Skeletal muscle satellite cell (primary cell): ENCODE measurements around the gene RPP30.
A peak's percentile ranks its signal among the peaks of the same experiment; 100 is the strongest.

ENCODE experiments used
- H3K27me3 ChIP-seq: 2 replicates; pipeline ENCODE4 v1.7.0; 2013; ENCODE audit warnings: low read length; ENCODE audit not compliant: control insufficient read depth, insufficient read depth
- H3K36me3 ChIP-seq: 2 replicates; pipeline ENCODE4 v1.7.0; 2013; ENCODE audit warnings: mild to moderate bottlenecking, control low read depth, low read length; ENCODE audit not compliant: insufficient read depth
- H3K4me1 ChIP-seq: 2 replicates; pipeline ENCODE4 v1.7.0; 2013; ENCODE audit warnings: low read length; ENCODE audit not compliant: control insufficient read depth, insufficient read depth
- H3K4me2 ChIP-seq: 2 replicates; pipeline ENCODE4 v1.7.0; 2013; ENCODE audit warnings: mild to moderate bottlenecking, low read length
- H3K4me3 ChIP-seq: 2 replicates; pipeline ENCODE4 v1.7.0; 2013; ENCODE audit warnings: low read length
- H3K9ac ChIP-seq: 2 replicates; pipeline ENCODE4 v1.7.0; 2013; ENCODE audit warnings: mild to moderate bottlenecking, low read depth, low read length, moderate library complexity
- H3K9me3 ChIP-seq: replicated peaks from 2 replicates; pipeline ENCODE4 v1.7.0; 2013; ENCODE audit warnings: mild to moderate bottlenecking, control low read depth, low read length

The RPP30 gene

DNA sequence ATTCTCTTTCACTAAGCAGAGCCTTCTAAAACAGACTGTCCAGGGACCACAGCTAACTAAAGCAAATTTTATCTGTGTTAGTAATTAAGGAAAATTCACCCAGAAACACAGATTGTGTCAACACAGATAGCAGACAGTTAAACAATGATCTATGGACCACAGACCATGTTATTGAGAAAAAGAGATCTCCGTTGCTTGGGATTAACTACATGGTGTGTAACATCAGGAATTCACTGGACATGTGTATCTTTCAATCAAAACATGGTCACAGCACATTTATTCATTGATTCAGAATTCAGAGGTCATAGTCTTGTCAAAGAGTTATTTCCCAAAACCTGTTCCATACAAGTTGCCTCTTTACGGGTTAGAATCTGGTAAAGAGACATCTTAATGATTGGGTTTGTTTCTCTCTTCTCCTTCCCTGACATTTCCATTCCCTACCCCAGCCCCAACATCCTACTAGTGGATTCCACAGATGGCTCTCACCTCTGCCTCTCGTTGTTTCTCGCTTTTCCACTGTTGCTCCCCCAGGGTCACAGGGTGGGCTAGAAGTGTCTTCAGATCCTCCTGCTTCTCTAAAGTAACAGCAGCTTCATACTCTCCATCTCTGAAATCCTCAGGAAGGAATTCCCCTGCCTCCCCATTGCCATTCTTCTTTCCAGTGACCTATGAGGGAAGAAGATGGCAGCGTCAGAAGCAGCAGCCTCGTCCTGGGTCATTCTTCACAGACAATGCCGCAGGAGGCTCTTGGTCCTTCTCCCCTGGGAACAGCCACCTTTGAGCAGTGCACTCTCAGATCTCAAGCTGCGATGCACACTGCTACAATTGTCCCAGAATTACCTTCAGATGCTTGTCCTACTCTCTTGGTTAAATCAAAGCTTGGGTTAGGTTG lies 48.2 kb downstream of the RPP30 start:
- H3K27me3 ChIP-seq: no peaks in the 10 kb centered on the region
- H3K4me3 ChIP-seq: peak overlapping the region; percentile 74
- H3K9ac ChIP-seq: peak overlapping the region; percentile 86
- H3K4me1 ChIP-seq: peaks cover 40% of the 10 kb centered on the region
- no peaks in the 10 kb centered on the region for H3K9me3 ChIP-seq
- peak overlapping the region; percentile 82 for H3K4me2 ChIP-seq
- H3K36me3 ChIP-seq: peaks cover 41% of the 10 kb centered on the region

DNA sequence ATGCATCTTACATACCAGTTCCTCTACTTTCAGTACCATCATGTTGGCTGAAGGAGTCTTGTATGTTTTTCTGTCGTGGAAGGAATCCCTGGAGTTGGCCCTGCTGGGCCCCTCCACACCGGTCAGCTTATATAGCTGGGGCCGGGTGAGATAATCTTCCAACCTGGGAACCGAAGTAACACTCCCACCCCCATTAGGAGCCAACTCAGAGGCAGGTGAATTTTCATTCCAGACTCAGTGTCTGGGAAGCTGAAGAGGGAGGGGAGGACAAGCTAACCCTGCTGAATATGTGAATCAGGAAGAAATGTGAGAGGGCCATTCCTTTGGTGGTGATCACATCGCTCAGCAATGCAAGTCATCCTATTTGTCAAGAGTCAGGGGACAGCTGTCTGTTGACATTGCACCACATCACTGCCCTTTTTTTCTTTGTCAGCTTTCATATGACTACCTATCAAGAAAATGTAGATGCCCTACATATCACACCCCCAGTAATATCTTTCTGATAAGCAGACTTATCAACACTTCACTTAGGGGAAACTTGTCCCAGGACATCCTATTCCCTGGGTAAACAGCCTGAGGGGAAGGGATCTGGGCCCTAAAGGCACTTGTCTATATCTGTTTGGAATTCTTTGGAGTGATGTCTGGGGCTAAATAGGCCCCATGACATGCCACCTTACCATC lies 49.4 kb downstream of the RPP30 start, which contains the start of gene ANKRD1:
Gene ANKRD1, minus strand, starts transcription at position 102 of the 681 bp plus-strand sequence. Its CDS starts 60 bp downstream, at position 42.
- Histone ChIP-seq H3K9me3 (no peaks in the 10 kb centered on the region), H3K4me2 (peak within 1 kb of the TSS; percentile 82), H3K27me3 (no peaks in the 10 kb centered on the region), H3K4me1 (peaks cover 41% of the 10 kb centered on the region), H3K36me3 (peaks cover 31% of the 10 kb centered on the region), H3K4me3 (peak within 1 kb of the TSS; percentile 74), H3K9ac (peak within 1 kb of the TSS; percentile 86)

DNA sequence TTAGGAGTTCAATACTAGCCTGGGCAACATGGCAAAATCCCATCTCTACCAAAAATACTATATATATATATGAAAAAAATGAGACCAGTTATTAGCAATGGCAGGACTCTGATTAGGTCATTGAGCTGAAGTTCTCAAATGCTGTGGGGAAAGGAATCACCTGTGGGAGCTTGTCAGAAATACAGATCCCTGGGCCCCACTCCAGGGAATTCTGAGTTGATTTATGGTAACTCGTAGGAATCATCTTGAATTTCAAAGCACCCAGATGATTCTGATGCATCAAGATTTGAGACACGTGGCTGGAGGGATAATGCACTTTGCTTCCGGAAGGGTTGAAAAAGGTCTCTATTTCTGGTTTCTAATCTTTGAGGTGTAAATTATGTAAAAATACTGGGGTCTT lies 50.1 kb downstream of the RPP30 start:
- H3K27me3 ChIP-seq: no peaks in the 10 kb centered on the region
- peaks cover 24% of the 10 kb centered on the region for H3K36me3 ChIP-seq
- no peaks in the 10 kb centered on the region for H3K9me3 ChIP-seq
- H3K4me2 ChIP-seq: peak overlapping the region; percentile 82
- H3K9ac ChIP-seq: peak overlapping the region; percentile 38
- H3K4me1 ChIP-seq: peaks cover 38% of the 10 kb centered on the region
- no peak overlapping the region for H3K4me3 ChIP-seq

DNA sequence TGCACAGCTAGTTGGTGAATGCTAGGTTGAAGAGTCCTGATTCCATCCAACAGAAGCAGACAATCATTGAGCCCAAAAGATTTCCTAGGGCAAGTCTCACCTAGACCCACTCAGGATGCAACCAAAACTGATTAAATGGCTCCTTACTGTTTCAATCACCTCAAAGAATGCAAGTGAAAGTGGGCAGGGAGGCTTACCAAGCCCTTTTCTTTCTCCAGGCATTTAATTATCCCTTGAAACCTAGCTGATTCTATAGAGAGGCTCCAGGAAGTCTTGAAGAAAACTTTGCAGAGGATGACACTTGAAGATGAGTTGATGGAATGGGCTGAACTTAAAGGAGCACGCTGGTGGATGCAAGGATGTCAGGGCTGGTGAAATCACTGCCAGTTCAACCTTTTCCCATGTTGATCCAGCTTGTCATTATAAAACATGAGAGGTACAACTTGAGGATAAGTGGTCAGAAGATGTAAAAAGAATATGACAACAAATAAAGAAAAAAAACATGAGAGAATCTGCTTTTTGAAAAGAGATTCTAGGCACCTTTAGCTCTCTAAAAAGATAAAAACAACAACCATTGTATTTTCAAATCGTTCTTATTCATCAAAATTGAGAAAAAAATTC lies 51.4 kb downstream of the RPP30 start:
- Histone ChIP-seq H3K27me3 (no peaks in the 10 kb centered on the region), H3K36me3 (peaks cover 10% of the 10 kb centered on the region), H3K4me3 (no peak overlapping the region)

DNA sequence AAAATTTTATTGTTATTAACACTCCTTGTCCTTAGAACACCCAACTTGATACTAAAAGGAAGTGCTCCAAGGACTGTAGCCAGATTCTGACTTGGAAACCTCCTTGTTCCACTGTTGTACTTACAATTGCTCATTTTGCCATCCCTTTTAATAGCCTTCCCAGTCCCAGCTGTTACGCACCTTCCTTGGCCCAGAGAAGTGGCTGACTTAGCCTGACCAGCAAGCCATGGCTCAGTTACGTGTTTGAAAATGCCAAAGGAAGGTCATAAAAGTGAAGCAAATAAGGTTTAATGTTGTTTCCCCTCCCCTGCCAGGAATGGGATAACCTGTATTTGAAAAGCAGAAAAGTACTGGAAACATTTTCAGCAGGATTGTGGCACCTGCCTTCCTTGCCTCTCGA lies 52.8 kb downstream of the RPP30 start:
- Histone ChIP-seq H3K4me2 (no peak overlapping the region), H3K9me3 (no peaks in the 10 kb centered on the region), H3K27me3 (no peaks in the 10 kb centered on the region), H3K9ac (peak overlapping the region; percentile 4), H3K4me3 (no peak overlapping the region), H3K4me1 (peaks cover 37% of the 10 kb centered on the region), H3K36me3 (no peaks in the 10 kb centered on the region)

More for the DNA sequence above, 51.4 kb downstream of the RPP30 start:
- Histone ChIP-seq H3K9me3 (no peaks in the 10 kb centered on the region), H3K4me1 (peaks cover 26% of the 10 kb centered on the region), H3K4me2 (no peak overlapping the region), H3K9ac (no peak overlapping the region)

DNA sequence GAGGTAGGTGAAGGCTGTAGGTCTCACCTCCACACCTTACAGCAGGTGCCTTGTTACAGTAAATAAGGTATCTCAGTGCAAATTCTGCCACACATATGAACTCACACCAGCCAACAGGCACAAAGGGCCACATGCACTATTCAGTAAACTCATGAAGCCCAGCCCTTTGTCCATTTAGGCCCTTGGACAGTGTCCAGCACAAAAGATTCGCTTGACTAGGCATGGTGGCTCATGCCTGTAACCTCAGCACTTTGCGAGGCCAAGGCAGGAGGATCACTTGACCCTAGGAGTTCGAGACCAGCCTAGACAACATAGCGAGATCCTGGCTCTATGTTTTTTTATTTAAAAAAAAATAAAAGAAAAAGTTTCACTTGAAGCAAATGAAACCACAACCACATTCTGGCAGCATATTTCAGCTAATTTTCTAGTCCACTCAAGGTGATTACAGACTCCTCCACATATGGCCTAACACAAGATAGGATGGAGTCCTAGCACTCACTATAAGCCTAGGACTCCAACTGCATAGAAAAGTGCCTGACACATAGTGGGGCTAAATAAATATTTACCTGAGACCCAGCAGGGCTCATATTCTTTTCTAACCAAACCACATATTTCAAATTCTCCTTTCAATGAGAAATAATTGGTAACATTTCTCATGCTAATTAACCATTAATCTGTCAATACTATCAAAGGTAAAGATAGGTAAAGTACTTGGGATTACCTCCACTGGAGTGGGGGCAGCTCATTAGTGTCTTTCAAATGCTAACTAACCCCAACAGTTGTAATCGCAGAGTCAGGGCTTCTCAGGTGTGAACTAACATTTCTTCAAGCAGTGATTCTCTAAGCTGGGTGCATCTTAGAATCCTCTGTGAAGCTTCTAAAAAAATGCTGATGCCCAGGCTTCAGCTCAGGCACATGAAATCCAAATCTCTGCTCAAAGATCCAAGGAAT lies 53.6 kb downstream of the RPP30 start:
- Histone ChIP-seq H3K9me3 (no peaks in the 10 kb centered on the region), H3K4me2 (no peak overlapping the region), H3K4me1 (peaks cover 41% of the 10 kb centered on the region), H3K36me3 (no peaks in the 10 kb centered on the region), H3K9ac (no peak overlapping the region), H3K4me3 (no peak overlapping the region), H3K27me3 (no peaks in the 10 kb centered on the region)

DNA sequence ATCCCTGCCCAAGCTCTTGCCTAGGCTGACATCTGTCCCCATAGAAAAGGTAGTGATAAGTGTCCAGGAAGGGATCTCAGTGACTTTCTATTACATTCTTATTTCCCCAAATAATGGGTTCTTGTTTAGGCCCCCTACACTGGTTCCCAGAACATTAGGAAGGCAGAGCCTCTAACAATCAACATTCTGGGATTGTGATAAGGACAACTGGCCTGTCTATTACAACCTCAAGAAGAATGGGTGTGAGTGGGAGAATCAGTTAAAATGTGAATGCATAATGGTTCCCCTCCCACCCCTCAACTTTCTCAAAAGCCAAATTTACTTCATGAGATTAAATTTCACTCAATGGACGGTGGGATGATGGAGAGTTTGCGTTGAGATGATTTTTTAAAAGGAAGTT lies 55.5 kb downstream of the RPP30 start:
- no peaks in the 10 kb centered on the region for H3K27me3 ChIP-seq
- H3K4me3 ChIP-seq: no peak overlapping the region
- H3K4me1 ChIP-seq: peaks cover 50% of the 10 kb centered on the region
- H3K4me2 ChIP-seq: no peak overlapping the region
- H3K9me3 ChIP-seq: no peaks in the 10 kb centered on the region
- no peak overlapping the region for H3K9ac ChIP-seq
- no peaks in the 10 kb centered on the region for H3K36me3 ChIP-seq

DNA sequence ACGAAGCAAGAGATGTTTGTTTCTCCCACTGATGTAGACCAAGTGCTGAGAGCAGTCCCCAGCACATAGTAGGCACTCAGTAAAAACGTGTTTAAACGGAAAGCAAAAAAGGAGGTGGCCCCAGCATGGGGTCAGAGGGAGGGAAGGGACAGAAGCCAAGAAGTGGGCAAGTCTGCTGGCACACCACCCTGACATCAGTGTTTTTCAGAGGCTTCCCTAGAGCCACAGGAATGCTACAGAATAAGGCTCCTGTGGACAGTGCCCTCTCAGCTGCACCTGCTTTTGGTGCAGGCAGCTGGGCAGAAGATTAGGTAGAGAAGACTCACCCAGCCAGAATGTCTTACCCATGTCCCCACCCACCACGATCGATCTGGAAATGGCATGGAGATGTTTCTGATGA lies 57.4 kb downstream of the RPP30 start:
- Histone ChIP-seq H3K9me3 (no peaks in the 10 kb centered on the region), H3K4me3 (peak overlapping the region; percentile 49), H3K4me2 (peak overlapping the region; percentile 70), H3K9ac (peak overlapping the region; percentile 86), H3K36me3 (no peaks in the 10 kb centered on the region), H3K4me1 (peaks cover 51% of the 10 kb centered on the region), H3K27me3 (no peaks in the 10 kb centered on the region)

DNA sequence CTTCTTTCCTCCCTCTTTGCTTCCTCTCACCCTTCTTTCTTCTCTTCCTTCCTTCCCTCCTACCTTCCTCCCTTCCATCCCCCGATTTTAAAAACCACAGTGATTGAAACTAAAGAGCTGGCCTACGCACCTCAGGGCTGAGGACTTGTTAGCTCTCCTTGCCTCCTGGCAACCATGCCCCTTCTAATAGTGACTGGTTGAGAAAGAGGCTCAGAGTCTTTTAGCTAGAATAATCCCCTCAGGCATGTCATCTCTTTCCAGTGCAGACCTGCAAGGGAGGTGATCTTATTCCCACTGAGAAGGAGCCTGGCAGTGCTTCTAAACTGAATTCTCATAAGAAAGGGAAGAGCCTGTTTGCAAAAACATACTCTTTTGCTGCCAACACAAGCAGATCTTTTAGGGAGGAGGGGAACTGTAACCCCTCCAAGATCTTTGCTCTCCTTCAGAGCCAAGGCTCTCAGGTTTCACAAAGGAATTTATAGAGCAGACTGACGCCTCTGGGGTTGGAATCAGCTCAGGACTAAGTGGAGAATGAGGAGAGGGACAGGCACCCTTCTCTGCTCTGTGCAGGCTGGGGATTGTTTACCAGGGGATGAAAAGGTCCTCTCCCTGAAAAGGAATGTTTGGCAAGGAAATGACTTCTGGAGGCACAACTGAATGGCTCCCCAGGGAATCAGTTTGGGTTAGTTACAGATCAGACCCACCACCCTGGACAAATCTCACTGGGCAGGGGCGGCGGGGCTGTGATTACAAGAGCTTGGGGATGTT lies 58.5 kb downstream of the RPP30 start:
- Histone ChIP-seq H3K9me3 (no peaks in the 10 kb centered on the region), H3K27me3 (no peaks in the 10 kb centered on the region), H3K9ac (peak overlapping the region; percentile 86), H3K4me2 (peak overlapping the region; percentile 70), H3K36me3 (no peaks in the 10 kb centered on the region), H3K4me3 (peak overlapping the region; percentile 49), H3K4me1 (peaks cover 45% of the 10 kb centered on the region)
